Esophagus muscularis mucosa (tissue), 4 donors: ENCODE results near the gene SMIM38. TPM values are rescaled to one million over a fixed set of nuclear protein-coding genes. Genes with fewer than 3 reads are reported as not detected.

ENCODE experiments used
- DNase-seq: peaks from one replicate; pipeline ENCODE4 v3.0.0-alpha.2; 2017; ENCODE audit errors: extremely low spot score
- H3K27ac ChIP-seq, 4 donors: fragments of 200-600 bp; sonication (generic); replicated peaks in 1 of 4; 1 replicate in 3 of 4; 2 replicates in 1 of 4; pipeline ENCODE4 v1.5.1; 2016 to 2019; ENCODE audit warnings: mild to moderate bottlenecking in 1 of 4
- H3K27me3 ChIP-seq, 4 donors: fragments of 200-600 bp; sonication (generic); one replicate each; pipeline versions ENCODE4 v1.5.1 to v1.6.0; 2016 to 2019
- H3K36me3 ChIP-seq, 4 donors: fragments of 200-600 bp; sonication (generic); one replicate each; pipeline ENCODE4 v1.5.1; 2016 to 2019
- H3K4me1 ChIP-seq, 4 donors: fragments of 200-600 bp; sonication (generic); one replicate each; pipeline ENCODE4 v1.5.1; 2016 to 2019
- H3K4me3 ChIP-seq, 4 donors: fragments of 200-600 bp; sonication (generic); 1 replicate in 2 of 4; 2 replicates in 2 of 4; pipeline ENCODE4 v1.5.1; 2016 to 2019; ENCODE audit warnings: mild to moderate bottlenecking in 4 of 4, moderate library complexity in 1 of 4
- H3K9me3 ChIP-seq, 4 donors: fragments of 200-600 bp; sonication (generic); 1 replicate in 3 of 4; 2 replicates in 1 of 4; pipeline ENCODE4 v1.5.1; 2016 to 2019
- CTCF ChIP-seq, 3 experiments: fragments of 200-600 bp in 2 of 3; fragments of 450-650 bp in 1 of 3; sonication (generic) in 2 of 3; IDR thresholded peaks; one replicate each; pipeline ENCODE4 v1.5.1; 2017 to 2019; ENCODE audit warnings: antibody characterized with exemption in 3 of 3, mild to moderate bottlenecking in 2 of 3, moderate library complexity in 1 of 3
- EP300 ChIP-seq: sonication (generic); formaldehyde crosslinking; IDR thresholded peaks from one replicate; pipeline ENCODE4 v1.6.1; 2017; ENCODE audit warnings: antibody characterized with exemption
- POLR2A ChIP-seq: fragments of 450-650 bp; IDR thresholded peaks from one replicate; pipeline ENCODE4 v1.6.1; 2017; ENCODE audit warnings: antibody characterized with exemption, moderate library complexity, mild to moderate bottlenecking, low read depth
- POLR2AphosphoS5 ChIP-seq, 2 donors: sonication (generic); formaldehyde crosslinking; IDR thresholded peaks; one replicate each; pipeline ENCODE4 v1.6.1; 2017; ENCODE audit warnings: antibody characterized with exemption in 2 of 2
- WGBS: methylation state at CpG from one replicate; pipeline ENCODE4 v1.1.5; 2018; 5-methylcytosine and 5-hydroxymethylcytosine counted together
- intact Hi-C: fragments of 100-400 bp; cut with DNase I; formaldehyde crosslinking; loops from one replicate; pipeline ENCODE4 v1.15.1; 2023
- total RNA-seq, 4 donors: library from RNA; depleted of rRNA; stranded (reverse); fragments of >200 nt; gene quantifications; one replicate each; pipeline versions ENCODE4 v1.1.0 to v1.2.1, GENCODE V29; 2016

The SMIM38 gene
- total RNA-seq, 4 donors from 2014 or later: 0.50 to 4.2 (median 2.6) TPM

DNA sequence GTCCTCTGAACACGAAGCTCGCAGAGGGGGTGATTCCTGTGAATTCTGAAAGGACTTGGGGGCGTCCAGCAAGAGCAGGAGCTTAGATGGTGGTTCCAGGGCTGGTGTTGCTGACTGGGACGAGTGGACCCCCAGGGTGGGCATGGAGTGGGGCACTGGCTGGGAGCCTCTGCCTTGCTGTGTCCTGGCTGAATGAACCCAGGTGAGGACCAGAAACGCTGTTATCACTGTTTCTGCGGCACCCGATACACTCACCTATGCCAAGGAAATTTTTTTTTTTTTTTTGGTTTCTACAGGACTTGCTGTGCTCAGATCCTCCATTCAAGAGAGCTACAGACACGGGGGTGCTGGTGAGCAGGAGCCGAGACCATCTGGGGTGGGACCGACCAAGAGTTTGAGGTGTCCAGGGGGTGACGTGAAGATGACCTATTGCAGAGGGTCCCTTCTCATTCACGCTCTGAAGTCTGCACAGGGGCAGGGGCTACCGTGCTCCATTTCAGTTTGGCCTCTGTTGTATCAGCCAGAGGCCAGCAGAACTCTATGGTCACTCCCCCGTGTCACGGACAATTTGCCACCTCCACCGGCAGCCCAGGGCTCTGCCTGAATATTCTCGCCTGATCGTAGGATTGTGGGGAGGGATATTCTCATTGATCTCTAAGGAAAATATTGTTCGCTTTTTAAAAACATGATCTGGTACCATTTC, 3.6 kb downstream of the SMIM38 start:
- Histone ChIP-seq H3K36me3 (peaks cover 0 to 9% (median 3%) of the 10 kb centered on the region in 4 donors), H3K27ac (no peak overlapping the region), H3K4me3 (no peak overlapping the region), H3K27me3 (no peaks in the 10 kb centered on the region), H3K4me1 (peaks cover 33 to 44% (median 38%) of the 10 kb centered on the region in 4 donors), H3K9me3 (peaks cover 0 to 13% (median 2%) of the 10 kb centered on the region in 4 donors)
- 97% methylated on average over 14 of the region's 19 CpGs for WGBS
- intact Hi-C loops: no loop called here
- DNase-seq: no peak
- TF ChIP-seq POLR2AphosphoS5 (IDR thresholded peaks at IDR 0.05): no peak
- no peak for TF ChIP-seq POLR2A
- no peak for TF ChIP-seq CTCF (IDR thresholded peaks at IDR 0.05)
- TF ChIP-seq EP300: no peak

DNA sequence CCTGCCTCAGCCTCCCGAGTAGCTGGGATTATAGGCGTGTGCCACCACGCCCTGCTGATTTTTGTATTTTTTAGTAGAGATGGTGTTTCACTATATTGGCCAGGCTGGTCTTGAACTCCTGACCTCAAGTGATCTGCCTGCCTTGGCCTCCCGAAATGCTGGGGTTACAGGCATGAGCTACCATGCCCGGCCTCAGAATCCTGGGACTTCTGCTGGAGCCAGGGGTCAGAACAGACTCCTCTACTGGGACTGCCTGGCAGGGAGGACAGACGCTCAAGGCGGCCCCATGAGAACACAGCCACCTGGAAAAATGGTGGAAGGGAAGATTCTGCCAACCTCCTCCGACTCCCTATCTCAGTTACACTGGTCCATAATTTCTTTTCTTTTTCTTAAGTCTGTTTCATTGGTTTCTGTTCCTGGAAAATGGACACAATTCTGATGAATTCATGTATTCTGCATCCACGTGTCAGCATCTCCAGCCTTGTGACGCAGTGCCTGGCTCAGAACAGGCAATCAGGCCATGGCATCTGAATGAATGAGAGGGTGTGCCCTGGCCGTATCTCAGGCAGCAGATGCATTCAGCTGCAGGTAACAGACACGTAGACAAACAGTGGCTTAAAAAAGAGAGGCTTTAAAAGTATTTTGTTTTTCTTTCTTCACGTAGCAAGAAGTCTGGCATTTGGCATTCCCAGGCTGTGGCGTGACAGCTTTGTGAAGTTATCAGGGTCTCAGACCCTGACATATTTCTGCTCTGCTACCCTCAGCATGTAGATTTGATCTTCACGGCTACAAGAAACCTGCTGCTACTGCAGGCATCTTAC, 4.8 kb downstream of the SMIM38 start:
- Histone ChIP-seq H3K36me3 (peaks cover 0 to 6% (median 2%) of the 10 kb centered on the region in 4 donors), H3K9me3 (peaks cover 0 to 16% (median 2%) of the 10 kb centered on the region in 4 donors), H3K27me3 (no peaks in the 10 kb centered on the region), H3K4me3 (no peak overlapping the region), H3K4me1 (peaks cover 33 to 36% (median 34%) of the 10 kb centered on the region in 4 donors), H3K27ac (peak overlapping the region in 1 of 4 donors; percentile 18)
- WGBS: 79% methylated on average over 15 of the region's 15 CpGs
- no peak for DNase-seq
- TF ChIP-seq POLR2AphosphoS5 (IDR thresholded peaks at IDR 0.05) (no peak), POLR2A (no peak), CTCF (IDR thresholded peaks at IDR 0.05) (no peak), EP300 (no peak)
- intact Hi-C loops: no loop called here

- H3K27me3 ChIP-seq: no peaks in the 10 kb centered on the region
- H3K9me3 ChIP-seq: peaks cover 0 to 16% (median 2%) of the 10 kb centered on the region in 4 donors
- intact Hi-C loops: no loop called here
- 61% methylated on average over 5 of the region's 5 CpGs for WGBS
- peaks cover 30 to 33% (median 32%) of the 10 kb centered on the region in 4 donors for H3K4me1 ChIP-seq
- H3K4me3 ChIP-seq: no peak overlapping the region
- peaks cover 0 to under 1% (median 0%) of the 10 kb centered on the region in 4 donors for H3K36me3 ChIP-seq
- no peak overlapping the region for H3K27ac ChIP-seq
- no peak for DNase-seq
- TF ChIP-seq CTCF (IDR thresholded peaks at IDR 0.05) (no peak), POLR2AphosphoS5 (IDR thresholded peaks at IDR 0.05) (no peak)
These were observed 5.3 kb downstream of the SMIM38 start for GRCh38 chr11:69161117-69161407.

DNA sequence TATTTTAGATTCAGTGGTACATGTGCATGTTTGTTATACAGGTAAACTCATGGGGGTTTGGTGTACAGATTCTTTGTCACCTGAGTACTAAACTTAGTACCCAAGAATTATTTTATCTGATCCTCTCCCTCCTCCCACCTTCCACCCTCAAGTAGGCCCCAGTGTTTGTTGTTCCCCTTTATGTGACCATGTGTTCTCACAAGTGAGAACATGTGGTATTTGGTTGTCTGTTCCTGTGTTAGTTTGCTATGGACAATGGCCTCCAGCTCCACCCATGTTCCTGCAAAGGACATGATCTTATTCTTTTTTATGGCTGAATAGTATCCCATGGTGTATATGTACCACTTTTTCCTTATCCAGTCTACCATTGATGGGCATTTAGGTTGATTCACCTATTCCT, 6.8 kb downstream of the SMIM38 start:
- H3K27me3 ChIP-seq: no peaks in the 10 kb centered on the region
- peaks cover 0 to 16% (median 2%) of the 10 kb centered on the region in 4 donors for H3K9me3 ChIP-seq
- TF ChIP-seq EP300: no peak
- TF ChIP-seq POLR2AphosphoS5 (IDR thresholded peaks at IDR 0.05): no peak
- no peak for DNase-seq
- H3K36me3 ChIP-seq: no peaks in the 10 kb centered on the region
- peaks cover 27 to 34% (median 32%) of the 10 kb centered on the region in 4 donors for H3K4me1 ChIP-seq
- no peak overlapping the region for H3K27ac ChIP-seq
- no peak overlapping the region for H3K4me3 ChIP-seq
- intact Hi-C loops: no loop called here

- no peaks in the 10 kb centered on the region for H3K36me3 ChIP-seq
These were observed 8.1 kb downstream of the SMIM38 start for GRCh38 chr11:69163842-69164241.

More at GRCh38 chr11:69163842-69164241, 8.1 kb downstream of the SMIM38 start:
- Histone ChIP-seq H3K9me3 (peaks cover 0 to 16% (median 2%) of the 10 kb centered on the region in 4 donors), H3K27ac (no peak overlapping the region), H3K4me3 (no peak overlapping the region), H3K27me3 (no peaks in the 10 kb centered on the region), H3K4me1 (peaks cover 24 to 40% (median 29%) of the 10 kb centered on the region in 4 donors)
- 94% methylated on average over 1 of the region's 1 CpG for WGBS
- intact Hi-C loops: no loop called here
- TF ChIP-seq POLR2A (no peak), POLR2AphosphoS5 (IDR thresholded peaks at IDR 0.05) (no peak), EP300 (no peak), CTCF (IDR thresholded peaks at IDR 0.05) (no peak)
- no peak for DNase-seq
